HepG2 (cell line): ENCODE results near the gene C1orf226. TPM values are rescaled to one million over a fixed set of nuclear protein-coding genes. Genes with fewer than 3 reads are reported as not detected.

Source experiments
- ATAC-seq: fragments of 200-7000 bp; cut with Tn5 transposase; 3 replicates; pipeline ENCODE4 v1.9.1; 2020; ENCODE audit warnings: mild to moderate bottlenecking, moderate library complexity
- BruUV-seq: library from RNA; stranded (reverse); fragments of 400-500 nt; replicated peaks from 2 replicates; lab custom pipeline; 2021; lab: Mats Ljungman, UMichigan
- CTCF ChIA-PET: fragments of 300-600 bp; formaldehyde crosslinking; extraction: SDS; loops from one replicate; lab custom pipeline; 2021; ENCODE audit warnings: low total read pairs, inconsistent platforms, low intra/inter-chr PET ratio; lab: Yijun Ruan, JAX
- POLR2A ChIA-PET: fragments of 350-600 bp; sonication (Branson Sonifier 250); formaldehyde crosslinking; loops from one replicate; lab custom pipeline; 2020; ENCODE audit warnings: antibody characterized with exemption, inconsistent platforms; lab: Yijun Ruan, JAX
- DNase-seq: peaks from one replicate; pipeline ENCODE4 v3.0.0-alpha.2; 2015; ENCODE audit warnings: low spot score
- FAIRE-seq: peaks from 3 replicates; lab custom pipeline; 2011; peaks lifted over from hg19 to GRCh38; lab: Jason Lieb, UNC
- H2AFZ ChIP-seq: one replicate; pipeline ENCODE4 v1.6.1; 2011; ENCODE audit warnings: low read length, inconsistent platforms
- H3K27ac ChIP-seq: fragments of 300-600 bp; 3 replicates; pipeline ENCODE4 v1.8.0; 2011; ENCODE audit warnings: mixed run types, mild to moderate bottlenecking, mixed read lengths, low read length, inconsistent platforms; ENCODE audit not compliant: insufficient read depth; ENCODE audit errors: extremely low read length
- H3K27me3 ChIP-seq, 2 experiments: fragments of 200-600 bp in 1 of 2; 2 replicates in 1 of 2; 3 replicates in 1 of 2; pipeline versions ENCODE4 v1.6.0 to v1.8.0; 2011; ENCODE audit warnings: low read length in 2 of 2, mild to moderate bottlenecking in 2 of 2, moderate library complexity in 2 of 2, inconsistent platforms in 1 of 2; ENCODE audit not compliant: insufficient read depth in 2 of 2, control insufficient read depth in 1 of 2
- H3K36me3 ChIP-seq, 2 experiments: fragments of 200-600 bp in 1 of 2; replicated peaks in 1 of 2; 2 replicates in 1 of 2; 3 replicates in 1 of 2; pipeline versions ENCODE4 v1.5.1 to v1.8.0; 2011; ENCODE audit warnings: low read length in 2 of 2, inconsistent platforms in 1 of 2; ENCODE audit not compliant: insufficient read depth in 2 of 2, control insufficient read depth in 1 of 2
- H3K4me1 ChIP-seq: 2 replicates; pipeline ENCODE4 v1.5.1; 2012; ENCODE audit warnings: low read length, inconsistent platforms; ENCODE audit not compliant: insufficient read depth
- H3K4me2 ChIP-seq: 2 replicates; pipeline ENCODE4 v1.6.0; 2011; ENCODE audit warnings: low read depth, low read length, inconsistent platforms
- H3K4me3 ChIP-seq, 3 experiments: fragments of 200-600 bp in 1 of 3; sonication (generic), shearing (Covaris generic) in 1 of 3; replicated peaks in 1 of 3; 2 replicates each; pipeline ENCODE4 v1.5.1; 2011 to 2016; ENCODE audit warnings: low read length in 3 of 3, inconsistent platforms in 2 of 3, low read depth in 2 of 3, mild to moderate bottlenecking in 2 of 3, control low read depth in 1 of 3, mixed read lengths in 1 of 3; ENCODE audit not compliant: insufficient read depth in 1 of 3
- H3K79me2 ChIP-seq: one replicate; pipeline ENCODE4 v1.6.1; 2011; ENCODE audit warnings: low read length, inconsistent platforms; ENCODE audit not compliant: insufficient read depth
- H3K9ac ChIP-seq: 2 replicates; pipeline ENCODE4 v1.6.0; 2011; ENCODE audit warnings: mild to moderate bottlenecking, low read depth, low read length, inconsistent platforms; ENCODE audit not compliant: insufficient read depth
- H3K9me3 ChIP-seq: 2 replicates; pipeline ENCODE4 v1.5.1; 2012; ENCODE audit warnings: mild to moderate bottlenecking, low read length
- H4K20me1 ChIP-seq: 2 replicates; pipeline ENCODE4 v1.6.0; 2011; ENCODE audit warnings: inconsistent platforms, mild to moderate bottlenecking, low read length, moderate library complexity; ENCODE audit not compliant: insufficient read depth
- BRD4 ChIP-seq: sonication (generic); formaldehyde crosslinking; IDR thresholded peaks from 2 replicates; pipeline ENCODE4 v1.4.0; 2020; ENCODE audit warnings: missing genetic modification reagents
- FIP1L1 ChIP-seq: fragments of 200-400 bp; formaldehyde crosslinking; IDR thresholded peaks from 2 replicates; pipeline ENCODE4 v1.6.1; 2018; ENCODE audit warnings: low read depth, mild to moderate bottlenecking, low read length, moderate library complexity, borderline replicate concordance; ENCODE audit not compliant: insufficient read depth
- GTF2F1 ChIP-seq: fragments of 150-350 bp; IDR thresholded peaks from 2 replicates; pipeline ENCODE4 v1.6.1; 2014; ENCODE audit warnings: low read length
- IRX3 ChIP-seq: sonication (generic); formaldehyde crosslinking; IDR thresholded peaks from 2 replicates; pipeline ENCODE4 v1.8.1; 2023; ENCODE audit warnings: mild to moderate bottlenecking, low read depth, missing genetic modification reagents, borderline replicate concordance
- MLXIP ChIP-seq: sonication (generic); formaldehyde crosslinking; IDR thresholded peaks from 2 replicates; pipeline ENCODE4 v1.9.0; 2021; ENCODE audit warnings: missing genetic modification reagents, borderline replicate concordance
- RARA ChIP-seq: IDR thresholded peaks from 2 replicates; pipeline ENCODE4 v1.6.1; 2016; ENCODE audit warnings: missing genetic modification reagents, missing compliant biosample characterization
- SP140L ChIP-seq: sonication (generic); formaldehyde crosslinking; IDR thresholded peaks from 2 replicates; pipeline ENCODE4 v1.4.0; 2020; ENCODE audit warnings: missing genetic modification reagents, borderline replicate concordance
- WGBS: methylation state at CpG from one replicate; pipeline ENCODE4 v1.1.6; 2017; ENCODE audit warnings: low lambda C conversion rate; 5-methylcytosine and 5-hydroxymethylcytosine counted together
- in situ Hi-C: cut with HindIII; loops from 2 replicates; pipeline ENCODE4 v1.10.0; 2017; ENCODE audit warnings: low pct_unique_long_range_greater_than_20kb; ENCODE audit not compliant: extremely low pct_ligation_motif_present
- intact Hi-C: fragments of 100-400 bp; cut with micrococcal nuclease; formaldehyde crosslinking; loops from one replicate; pipeline ENCODE4 v1.10.0; 2022; ENCODE audit not compliant: unreplicated experiment
- polyA plus RNA-seq, 8 experiments: library from polyadenylated mRNA; depleted of rRNA in 3 of 8; stranded (reverse) in 7 of 8; unstranded in 1 of 8; fragments of >200 nt; fragmentation: Illumina TruSeq in 4 of 8; extraction: Trizol in 4 of 8; gene quantifications; 2 replicates each; pipeline versions ENCODE4 v1.2.1 to v1.2.3, GENCODE V29; 2011 to 2016; ENCODE audit warnings: low read depth in 4 of 8, missing spikeins in 1 of 8, mixed read lengths in 1 of 8; ENCODE audit not compliant: insufficient read depth in 1 of 8
- total RNA-seq, 5 experiments: library from RNA; depleted of rRNA; stranded (reverse); fragments of >200 nt; fragmentation: Illumina TruSeq; extraction: Trizol; gene quantifications; 2 replicates each; pipeline ENCODE4 v1.2.3, GENCODE V29; 2016; ENCODE audit warnings: low read depth in 1 of 5
- TF ChIP-seq, protein P1 (sequence below): sonication (generic); formaldehyde crosslinking; IDR thresholded peaks from 2 replicates; pipeline ENCODE4 v1.4.0; 2020; ENCODE audit warnings: mild to moderate bottlenecking, low read depth, missing genetic modification reagents

C1orf226 gene
- total and polyA plus RNA-seq, 2 of the 13 experiments (the other 11 are each of a cell fraction or from before 2014, with no cell fraction given): 4.7 to 4.9 TPM

DNA sequence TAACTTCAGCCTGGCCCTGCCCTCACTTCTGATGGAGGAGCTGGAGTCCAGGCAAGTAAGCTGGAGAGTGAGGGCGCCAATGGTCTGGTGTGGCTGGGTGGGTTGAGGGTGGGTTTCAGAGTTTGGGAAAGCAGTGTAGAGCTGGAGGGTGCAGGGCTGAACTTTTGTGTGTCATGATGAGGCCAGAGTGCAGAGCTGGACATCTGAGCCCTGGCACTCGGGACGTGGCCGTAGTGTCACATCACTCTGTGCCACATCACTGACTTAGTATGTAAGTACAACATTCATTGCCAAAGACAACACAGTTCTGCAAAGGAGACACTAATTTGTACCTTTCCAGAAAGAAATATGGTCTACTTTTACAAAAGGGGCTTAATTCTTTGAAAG lies 20.7 kb upstream of the C1orf226 start:
- H3K79me2 ChIP-seq: no peaks in the 10 kb centered on the region
- no peak overlapping the region for H2AFZ ChIP-seq
- no peak for ATAC-seq
- no peak for FAIRE-seq
- H3K36me3 ChIP-seq: peaks cover 18 to 67% of the 10 kb centered on the region in 2 experiments
- 97% methylated on average over 4 of the region's 4 CpGs for WGBS
- H3K9ac ChIP-seq: no peak overlapping the region
- ChIA-PET CTCF (no interaction called here), POLR2A (no interaction called here)
- in situ Hi-C loops: no loop called here
- no TSS peak for BruUV-seq
- H4K20me1 ChIP-seq: no peaks in the 10 kb centered on the region
- TF ChIP-seq MLXIP: no peak
- no peak for TF ChIP-seq FIP1L1
- TF ChIP-seq, protein P1, sequence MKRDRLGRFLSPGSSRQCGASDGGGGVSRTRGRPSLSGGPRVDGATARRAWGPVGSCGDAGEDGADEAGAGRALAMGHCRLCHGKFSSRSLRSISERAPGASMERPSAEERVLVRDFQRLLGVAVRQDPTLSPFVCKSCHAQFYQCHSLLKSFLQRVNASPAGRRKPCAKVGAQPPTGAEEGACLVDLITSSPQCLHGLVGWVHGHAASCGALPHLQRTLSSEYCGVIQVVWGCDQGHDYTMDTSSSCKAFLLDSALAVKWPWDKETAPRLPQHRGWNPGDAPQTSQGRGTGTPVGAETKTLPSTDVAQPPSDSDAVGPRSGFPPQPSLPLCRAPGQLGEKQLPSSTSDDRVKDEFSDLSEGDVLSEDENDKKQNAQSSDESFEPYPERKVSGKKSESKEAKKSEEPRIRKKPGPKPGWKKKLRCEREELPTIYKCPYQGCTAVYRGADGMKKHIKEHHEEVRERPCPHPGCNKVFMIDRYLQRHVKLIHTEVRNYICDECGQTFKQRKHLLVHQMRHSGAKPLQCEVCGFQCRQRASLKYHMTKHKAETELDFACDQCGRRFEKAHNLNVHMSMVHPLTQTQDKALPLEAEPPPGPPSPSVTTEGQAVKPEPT: no peak
- H3K4me3 ChIP-seq: no peak overlapping the region
- H3K27ac ChIP-seq: no peak overlapping the region
- no peak for DNase-seq
- intact Hi-C loops: no loop called here
- H3K27me3 ChIP-seq: no peaks in the 10 kb centered on the region
- H3K9me3 ChIP-seq: no peaks in the 10 kb centered on the region
- H3K4me2 ChIP-seq: no peak overlapping the region
- H3K4me1 ChIP-seq: no peaks in the 10 kb centered on the region

- no peak for ATAC-seq
- in situ Hi-C loops (no loop called here), intact Hi-C loops (no loop called here)
- CTCF ChIA-PET: no interaction called here
- no peak for FAIRE-seq
- POLR2A ChIA-PET: no interaction called here
- TF ChIP-seq RARA (CRISPR knock-in tag) (no peak), IRX3 (CRISPR knock-in tag) (no peak), GTF2F1 (no peak), SP140L (CRISPR knock-in tag) (no peak), BRD4 (CRISPR knock-in tag) (no peak)
- no peak overlapping the region for H3K9ac ChIP-seq
- 98% methylated on average over 4 of the region's 5 CpGs for WGBS
- BruUV-seq: no TSS peak
- H3K4me3 ChIP-seq: no peak overlapping the region
- no peaks in the 10 kb centered on the region for H3K4me1 ChIP-seq
- H4K20me1 ChIP-seq: no peaks in the 10 kb centered on the region
- H3K27me3 ChIP-seq: no peaks in the 10 kb centered on the region
- H2AFZ ChIP-seq: no peak overlapping the region
- no peaks in the 10 kb centered on the region for H3K79me2 ChIP-seq
- no peaks in the 10 kb centered on the region for H3K9me3 ChIP-seq
- DNase-seq: no peak
- no peak overlapping the region for H3K27ac ChIP-seq
- peaks cover 17 to 66% of the 10 kb centered on the region in 2 experiments for H3K36me3 ChIP-seq
- no peak overlapping the region for H3K4me2 ChIP-seq
Observed at GRCh38 chr1:162361349-162361748, 20.2 kb upstream of the C1orf226 start.
